ENCODE results near the gene PLXND1.
"Not testable (repeated sequence)": the region's sequence is repeated elsewhere in the genome, so short reads cannot be mapped to it uniquely, and the experiment has no call there.

Gene PLXND1

DNA sequence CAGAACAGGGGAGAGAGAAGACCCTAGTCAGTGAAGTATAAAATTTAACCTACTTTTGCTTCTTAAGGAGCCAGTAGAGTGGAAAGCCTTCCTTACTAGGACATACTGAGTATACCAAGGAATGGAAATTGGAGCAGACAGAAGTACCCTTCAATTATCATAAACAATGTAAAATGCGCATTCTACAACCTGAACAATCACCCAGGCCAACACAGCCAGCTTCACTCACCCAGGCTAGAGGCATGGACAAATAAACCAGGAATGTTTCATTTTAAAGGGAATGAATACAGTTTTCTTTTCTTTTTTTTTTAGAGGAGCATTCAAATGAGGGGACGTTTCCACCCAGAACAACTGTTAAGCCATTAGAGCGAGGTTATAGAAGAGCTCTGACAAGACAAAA lies 41.9 kb upstream of the PLXND1 start:
- in situ Hi-C loops (cut with HindIII; ENCODE audit: low sequenced_read_pairs) = no loop called here
- DNase-seq (ENCODE audit: low read depth, low spot score) = no peak
- TF ChIP-seq, protein P1, sequence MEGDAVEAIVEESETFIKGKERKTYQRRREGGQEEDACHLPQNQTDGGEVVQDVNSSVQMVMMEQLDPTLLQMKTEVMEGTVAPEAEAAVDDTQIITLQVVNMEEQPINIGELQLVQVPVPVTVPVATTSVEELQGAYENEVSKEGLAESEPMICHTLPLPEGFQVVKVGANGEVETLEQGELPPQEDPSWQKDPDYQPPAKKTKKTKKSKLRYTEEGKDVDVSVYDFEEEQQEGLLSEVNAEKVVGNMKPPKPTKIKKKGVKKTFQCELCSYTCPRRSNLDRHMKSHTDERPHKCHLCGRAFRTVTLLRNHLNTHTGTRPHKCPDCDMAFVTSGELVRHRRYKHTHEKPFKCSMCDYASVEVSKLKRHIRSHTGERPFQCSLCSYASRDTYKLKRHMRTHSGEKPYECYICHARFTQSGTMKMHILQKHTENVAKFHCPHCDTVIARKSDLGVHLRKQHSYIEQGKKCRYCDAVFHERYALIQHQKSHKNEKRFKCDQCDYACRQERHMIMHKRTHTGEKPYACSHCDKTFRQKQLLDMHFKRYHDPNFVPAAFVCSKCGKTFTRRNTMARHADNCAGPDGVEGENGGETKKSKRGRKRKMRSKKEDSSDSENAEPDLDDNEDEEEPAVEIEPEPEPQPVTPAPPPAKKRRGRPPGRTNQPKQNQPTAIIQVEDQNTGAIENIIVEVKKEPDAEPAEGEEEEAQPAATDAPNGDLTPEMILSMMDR (IDR thresholded peaks at IDR 0.05; ENCODE audit: low read depth, low read length) = no peak
- H3K4me3 ChIP-seq (ENCODE audit: low read depth, low read length) = no peak overlapping the region

- no peak for DNase-seq (ENCODE audit: low read depth, low spot score)
- no peak overlapping the region for H3K4me3 ChIP-seq (ENCODE audit: low read depth, low read length)
- TF ChIP-seq, protein P1 (IDR thresholded peaks at IDR 0.05; ENCODE audit: low read depth, low read length) = no peak
- in situ Hi-C loops (cut with HindIII; ENCODE audit: low sequenced_read_pairs) = no loop called here
Measured at GRCh38 chr3:129645286-129645685, 38.8 kb upstream of the PLXND1 start.

DNA sequence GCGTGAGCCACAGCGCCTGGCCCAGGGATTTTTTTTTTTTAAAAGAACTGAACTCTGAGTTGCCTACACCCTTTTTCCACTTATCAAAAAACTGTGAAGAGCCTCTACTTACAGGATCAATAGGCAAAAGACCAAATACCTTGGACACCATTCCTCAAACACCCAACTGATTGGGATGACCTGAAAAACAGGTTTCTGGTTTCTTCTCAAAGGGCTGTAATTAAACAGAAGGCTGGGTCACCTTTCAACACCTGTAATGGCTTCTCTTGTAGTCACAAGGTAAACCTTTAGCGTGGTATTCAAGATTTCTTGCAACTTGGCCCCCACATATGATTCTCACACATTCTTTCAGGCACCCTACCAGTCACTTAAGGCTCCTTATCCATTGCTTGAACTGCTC lies 38.4 kb upstream of the PLXND1 start:
- in situ Hi-C loops (cut with HindIII; ENCODE audit: low sequenced_read_pairs) = no loop called here
- TF ChIP-seq, protein P1 (IDR thresholded peaks at IDR 0.05; ENCODE audit: low read depth, low read length) = no peak

DNA sequence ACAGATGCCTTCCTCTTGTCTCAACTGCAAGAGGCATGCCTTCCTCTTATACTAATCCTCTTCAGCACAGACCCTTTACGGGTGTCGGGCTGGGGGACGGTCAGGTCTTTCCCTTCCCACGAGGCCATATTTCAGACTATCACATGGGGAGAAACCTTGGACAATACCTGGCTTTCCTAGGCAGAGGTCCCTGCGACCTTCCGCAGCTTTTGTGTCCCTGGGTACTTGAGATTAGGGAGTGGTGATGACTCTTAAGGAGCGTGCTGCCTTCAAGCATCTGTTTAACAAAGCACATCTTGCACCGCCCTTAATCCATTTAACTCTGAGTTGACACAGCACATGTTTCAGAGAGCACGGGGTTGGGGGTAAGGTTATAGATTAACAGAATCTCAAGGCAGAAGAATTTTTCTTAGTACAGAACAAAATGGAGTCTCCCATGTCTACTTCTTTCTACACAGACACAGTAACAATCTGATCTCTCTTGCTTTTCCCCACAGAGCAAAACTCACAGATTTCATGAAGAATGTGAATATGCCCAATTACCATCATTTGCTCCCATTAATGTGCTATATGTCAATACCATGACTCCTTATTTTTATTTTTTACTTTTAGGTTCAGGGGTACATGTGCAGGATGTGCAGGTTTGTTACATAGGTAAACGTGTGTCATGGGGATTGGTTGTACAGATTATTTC lies 35.2 kb upstream of the PLXND1 start:
- H3K4me3 ChIP-seq (ENCODE audit: low read depth, low read length); in situ Hi-C loops (cut with HindIII; ENCODE audit: low sequenced_read_pairs); DNase-seq (ENCODE audit: low read depth, low spot score): not testable (repeated sequence)

More for the DNA sequence above, 38.4 kb upstream of the PLXND1 start:
- H3K4me3 ChIP-seq (ENCODE audit: low read depth, low read length) = no peak overlapping the region
- no peak for DNase-seq (ENCODE audit: low read depth, low spot score)

DNA sequence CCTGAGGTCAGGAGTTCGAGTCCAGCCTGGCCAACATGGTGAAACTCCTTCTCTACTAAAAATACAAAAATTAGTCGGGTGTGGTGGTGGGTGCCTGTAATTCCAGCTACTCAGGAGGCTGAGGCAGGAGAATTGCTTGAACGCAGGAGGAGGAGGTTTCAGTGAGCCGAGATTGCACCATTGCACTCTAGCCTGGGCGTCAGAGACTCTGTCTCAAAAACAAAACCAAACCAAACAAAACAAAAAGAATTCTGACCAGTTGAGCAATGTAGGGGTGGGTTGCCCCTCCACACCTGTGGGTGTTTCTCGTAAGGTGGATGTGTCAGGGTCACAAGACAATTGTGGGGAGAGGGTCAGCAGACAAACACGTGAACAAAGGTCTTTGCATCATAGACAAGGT lies 34.5 kb upstream of the PLXND1 start:
- H3K4me3 ChIP-seq (ENCODE audit: low read depth, low read length); DNase-seq (ENCODE audit: low read depth, low spot score); in situ Hi-C loops (cut with HindIII; ENCODE audit: low sequenced_read_pairs): not testable (repeated sequence)

- no peak for DNase-seq (ENCODE audit: low read depth, low spot score)
- in situ Hi-C loops (cut with HindIII; ENCODE audit: low sequenced_read_pairs) = no loop called here
Measured at GRCh38 chr3:129638481-129638880, 32.0 kb upstream of the PLXND1 start.

DNA sequence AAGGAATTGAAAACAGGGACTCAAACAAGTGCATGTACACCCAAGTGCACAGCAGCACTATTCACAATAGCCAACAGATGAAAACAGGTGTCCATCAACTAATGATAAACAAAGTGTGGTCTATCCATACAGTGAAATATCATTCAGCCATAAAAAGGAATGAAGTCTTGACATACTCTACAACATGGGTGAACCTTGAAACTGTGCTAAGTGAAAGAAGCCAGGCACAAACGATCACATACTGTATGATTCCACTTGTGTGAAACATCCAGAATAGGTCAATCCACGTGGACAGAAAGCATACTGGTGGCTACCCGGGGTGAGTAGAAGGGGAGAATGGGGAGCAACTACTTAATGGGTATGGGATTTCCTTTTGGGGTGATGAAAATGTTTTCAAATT lies 29.6 kb upstream of the PLXND1 start:
- no peak overlapping the region for H3K4me3 ChIP-seq (ENCODE audit: low read depth, low read length)
- DNase-seq (ENCODE audit: low read depth, low spot score) = no peak
- TF ChIP-seq, protein P1 (IDR thresholded peaks at IDR 0.05; ENCODE audit: low read depth, low read length) = no peak
- in situ Hi-C loops (cut with HindIII; ENCODE audit: low sequenced_read_pairs) = no loop called here

More at GRCh38 chr3:129638481-129638880, 32.0 kb upstream of the PLXND1 start:
- no peak overlapping the region for H3K4me3 ChIP-seq (ENCODE audit: low read depth, low read length)
- TF ChIP-seq, protein P1 (IDR thresholded peaks at IDR 0.05; ENCODE audit: low read depth, low read length) = no peak

DNA sequence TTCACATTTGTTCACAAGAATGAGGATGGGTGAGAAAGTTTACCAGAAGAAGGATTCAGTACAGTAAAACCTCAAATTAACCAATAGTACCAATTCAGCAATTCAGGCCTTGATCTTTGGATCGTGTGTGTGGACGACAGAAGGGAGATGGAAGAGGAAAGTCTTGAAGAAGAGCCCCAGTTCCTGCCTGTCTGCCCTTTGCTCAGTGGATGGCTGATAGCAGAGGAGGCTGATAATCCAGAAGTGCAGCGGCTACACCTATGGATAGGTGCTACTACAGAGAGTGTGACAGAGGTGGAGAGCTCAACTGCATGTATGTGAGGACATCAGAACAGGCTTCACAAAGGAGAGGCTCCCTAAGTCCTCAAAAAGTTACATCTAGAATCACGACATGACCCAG lies 29.2 kb upstream of the PLXND1 start:
- in situ Hi-C loops (cut with HindIII; ENCODE audit: low sequenced_read_pairs) = no loop called here
- DNase-seq (ENCODE audit: low read depth, low spot score) = no peak
- TF ChIP-seq, protein P1 (IDR thresholded peaks at IDR 0.05; ENCODE audit: low read depth, low read length) = no peak
- H3K4me3 ChIP-seq (ENCODE audit: low read depth, low read length) = no peak overlapping the region

All from astrocyte of the spinal cord (primary cell).